Measurements from ENCODE around the gene MAPK4.
"Not testable (repeated sequence)": the region's sequence is repeated elsewhere in the genome, so short reads cannot be mapped to it uniquely, and the experiment has no call there.

MAPK4 gene

GRCh38 chr18:50558948-50559751 lies 737 bp upstream of the MAPK4 start:
- Histone ChIP-seq H3K9ac (ENCODE audit: low read length) (no peak overlapping the region), H3K4me1 (ENCODE audit: control insufficient read depth, insufficient read depth, low read length) (peaks cover 12% of the 10 kb centered on the region), H3K36me3 (ENCODE audit: control insufficient read depth, insufficient read depth, low read length) (no peaks in the 10 kb centered on the region), H3K9me3 (ENCODE audit: control insufficient read depth, low read length) (no peaks in the 10 kb centered on the region), H3K27me3 (ENCODE audit: control insufficient read depth, insufficient read depth, low read length) (peaks cover 51% of the 10 kb centered on the region), H3K4me3 (ENCODE audit: low read length) (no peak overlapping the region)

DNA sequence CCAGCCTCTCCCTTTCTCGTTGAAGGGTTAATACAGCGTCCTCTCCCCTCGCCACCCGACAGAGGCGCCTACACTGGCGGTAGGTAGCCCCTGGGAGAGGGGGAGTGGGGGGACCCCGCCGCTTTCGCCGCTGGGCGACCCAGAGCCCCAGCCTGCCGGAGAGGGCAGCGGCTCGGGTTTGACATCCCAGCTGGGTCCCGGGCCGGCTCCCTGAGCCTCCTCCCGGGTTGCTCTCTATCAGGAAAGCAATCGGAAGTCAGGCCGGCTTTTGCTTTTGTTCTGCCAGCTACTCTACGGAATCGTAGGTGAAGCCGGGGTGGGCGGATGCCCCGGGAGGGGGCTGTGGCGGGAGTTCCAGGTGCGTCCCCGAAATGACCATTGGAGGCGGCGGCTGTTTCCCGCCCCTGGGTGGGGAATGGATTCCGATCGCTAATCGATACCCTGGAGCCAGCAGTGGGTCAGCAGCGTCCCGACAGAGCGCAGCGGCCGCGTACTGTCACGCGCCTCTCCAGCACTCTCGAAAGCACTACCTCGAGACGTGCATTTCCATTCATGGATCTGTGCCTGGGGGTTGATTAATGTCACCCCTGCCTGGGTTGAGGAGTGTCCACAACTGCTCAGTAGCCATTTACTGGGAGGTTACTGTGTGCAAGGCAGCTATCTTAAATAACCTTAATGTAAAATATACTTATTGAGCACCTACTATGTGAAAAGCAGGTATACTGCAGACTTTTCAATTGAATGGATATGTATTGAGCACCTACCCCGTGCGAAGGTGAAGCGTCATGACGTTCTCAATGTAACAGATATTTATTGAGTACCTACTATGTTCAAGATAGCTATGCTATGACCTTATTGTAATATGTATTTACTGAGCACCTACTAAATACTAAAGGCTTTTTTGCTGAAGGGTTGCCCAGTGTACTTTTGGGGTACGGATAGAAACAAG lies 1.1 kb downstream of the MAPK4 start:
- peak overlapping the region; percentile 27 for H3K4me3 ChIP-seq (ENCODE audit: low read length)
- peak overlapping the region; percentile 59 for H3K9ac ChIP-seq (ENCODE audit: low read length)
- H3K4me1 ChIP-seq (ENCODE audit: control insufficient read depth, insufficient read depth, low read length), result peaks cover 12% of the 10 kb centered on the region
- no peaks in the 10 kb centered on the region for H3K36me3 ChIP-seq (ENCODE audit: control insufficient read depth, insufficient read depth, low read length)
- H3K27me3 ChIP-seq (ENCODE audit: control insufficient read depth, insufficient read depth, low read length), result peaks cover 52% of the 10 kb centered on the region
- H3K9me3 ChIP-seq (ENCODE audit: control insufficient read depth, low read length), result no peaks in the 10 kb centered on the region

DNA sequence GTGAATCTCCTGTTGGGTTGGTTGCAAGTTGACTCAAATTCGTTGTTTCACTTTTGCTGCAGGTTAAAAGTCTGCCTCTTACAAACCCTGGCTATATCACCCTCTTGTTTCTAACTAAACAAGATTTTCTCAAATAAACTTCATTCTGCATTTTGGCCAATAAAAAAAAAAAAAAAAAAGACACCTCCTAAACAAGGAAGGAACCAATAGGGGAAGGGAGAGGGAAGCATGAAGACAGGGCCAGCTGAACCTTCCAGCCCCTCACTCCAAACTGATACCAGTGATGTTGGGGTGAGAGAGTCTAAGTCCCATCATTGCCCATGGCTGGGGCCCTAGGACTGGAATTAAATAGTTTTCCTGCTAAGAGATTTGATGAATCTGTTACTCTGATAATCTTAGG lies 2.4 kb downstream of the MAPK4 start:
- Histone ChIP-seq H3K4me1 (ENCODE audit: control insufficient read depth, insufficient read depth, low read length) (peaks cover 12% of the 10 kb centered on the region), H3K27me3 (ENCODE audit: control insufficient read depth, insufficient read depth, low read length) (peaks cover 49% of the 10 kb centered on the region)
- not testable (repeated sequence) for H3K4me3 ChIP-seq (ENCODE audit: low read length); H3K9me3 ChIP-seq (ENCODE audit: control insufficient read depth, low read length); H3K9ac ChIP-seq (ENCODE audit: low read length); H3K36me3 ChIP-seq (ENCODE audit: control insufficient read depth, insufficient read depth, low read length)

- H3K4me3 ChIP-seq (ENCODE audit: low read length), result no peak overlapping the region
- peaks cover 12% of the 10 kb centered on the region for H3K4me1 ChIP-seq (ENCODE audit: control insufficient read depth, insufficient read depth, low read length)
- peaks cover 46% of the 10 kb centered on the region for H3K27me3 ChIP-seq (ENCODE audit: control insufficient read depth, insufficient read depth, low read length)
- no peak overlapping the region for H3K9ac ChIP-seq (ENCODE audit: low read length)
- H3K36me3 ChIP-seq (ENCODE audit: control insufficient read depth, insufficient read depth, low read length), result no peaks in the 10 kb centered on the region
- H3K9me3 ChIP-seq (ENCODE audit: control insufficient read depth, low read length), result no peaks in the 10 kb centered on the region
These were observed 2.8 kb downstream of the MAPK4 start for GRCh38 chr18:50562686-50563085.

DNA sequence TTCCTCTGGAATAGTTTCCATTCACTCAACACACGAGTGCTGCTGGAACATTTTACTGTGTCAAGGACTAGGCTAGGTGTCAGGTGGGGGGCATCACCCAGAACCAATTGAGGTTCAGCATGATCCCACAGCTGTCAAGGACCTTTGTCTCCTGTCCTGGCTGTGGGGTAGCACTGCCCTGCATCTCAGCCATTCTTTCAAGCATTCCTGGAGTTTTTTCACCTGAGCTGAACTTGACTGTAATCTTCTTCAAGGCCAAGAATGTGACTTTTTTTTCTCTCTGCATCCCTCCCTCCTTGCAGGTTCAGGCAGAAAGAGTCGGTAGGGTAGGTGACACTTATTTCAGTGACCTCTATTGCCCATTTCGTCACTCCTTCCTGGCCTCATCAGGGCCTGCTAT lies 3.5 kb downstream of the MAPK4 start:
- H3K4me1 ChIP-seq (ENCODE audit: control insufficient read depth, insufficient read depth, low read length), result peaks cover 12% of the 10 kb centered on the region
- no peaks in the 10 kb centered on the region for H3K9me3 ChIP-seq (ENCODE audit: control insufficient read depth, low read length)
- peaks cover 46% of the 10 kb centered on the region for H3K27me3 ChIP-seq (ENCODE audit: control insufficient read depth, insufficient read depth, low read length)
- H3K36me3 ChIP-seq (ENCODE audit: control insufficient read depth, insufficient read depth, low read length), result no peaks in the 10 kb centered on the region
- no peak overlapping the region for H3K4me3 ChIP-seq (ENCODE audit: low read length)
- H3K9ac ChIP-seq (ENCODE audit: low read length), result no peak overlapping the region

DNA sequence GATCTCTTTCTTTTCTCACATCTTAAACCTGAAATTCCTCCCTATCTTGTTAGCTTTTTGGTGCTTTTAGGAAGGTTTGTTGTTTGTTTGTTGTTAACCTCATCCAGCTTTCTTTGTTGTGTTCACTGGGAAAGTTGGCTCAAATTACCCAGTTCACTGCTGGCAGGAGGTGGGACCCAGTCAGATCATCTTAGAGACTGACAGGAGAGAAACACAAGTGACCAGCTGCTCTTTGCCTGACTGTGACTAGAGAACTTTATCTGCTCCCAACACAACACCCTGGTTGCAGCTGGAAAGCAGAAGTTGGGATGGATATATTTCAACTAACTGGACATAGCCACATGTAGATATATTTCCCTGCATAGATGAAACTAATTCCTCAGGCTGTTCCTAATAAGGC lies 10.0 kb downstream of the MAPK4 start:
- Histone ChIP-seq H3K9ac (ENCODE audit: low read length) (no peak overlapping the region), H3K36me3 (ENCODE audit: control insufficient read depth, insufficient read depth, low read length) (no peaks in the 10 kb centered on the region), H3K4me3 (ENCODE audit: low read length) (no peak overlapping the region), H3K4me1 (ENCODE audit: control insufficient read depth, insufficient read depth, low read length) (no peaks in the 10 kb centered on the region), H3K9me3 (ENCODE audit: control insufficient read depth, low read length) (no peaks in the 10 kb centered on the region), H3K27me3 (ENCODE audit: control insufficient read depth, insufficient read depth, low read length) (no peaks in the 10 kb centered on the region)

- no peak overlapping the region for H3K9ac ChIP-seq (ENCODE audit: low read length)
- no peaks in the 10 kb centered on the region for H3K4me1 ChIP-seq (ENCODE audit: control insufficient read depth, insufficient read depth, low read length)
- no peaks in the 10 kb centered on the region for H3K27me3 ChIP-seq (ENCODE audit: control insufficient read depth, insufficient read depth, low read length)
- H3K4me3 ChIP-seq (ENCODE audit: low read length), result no peak overlapping the region
- H3K9me3 ChIP-seq (ENCODE audit: control insufficient read depth, low read length), result no peaks in the 10 kb centered on the region
- H3K36me3 ChIP-seq (ENCODE audit: control insufficient read depth, insufficient read depth, low read length), result no peaks in the 10 kb centered on the region
These were observed 11.7 kb downstream of the MAPK4 start for GRCh38 chr18:50571606-50572005.

GRCh38 chr18:50573196-50573595 lies 13.3 kb downstream of the MAPK4 start:
- H3K4me3 ChIP-seq (ENCODE audit: low read length); H3K27me3 ChIP-seq (ENCODE audit: control insufficient read depth, insufficient read depth, low read length); H3K4me1 ChIP-seq (ENCODE audit: control insufficient read depth, insufficient read depth, low read length); H3K36me3 ChIP-seq (ENCODE audit: control insufficient read depth, insufficient read depth, low read length); H3K9me3 ChIP-seq (ENCODE audit: control insufficient read depth, low read length); H3K9ac ChIP-seq (ENCODE audit: low read length): not testable (repeated sequence)

DNA sequence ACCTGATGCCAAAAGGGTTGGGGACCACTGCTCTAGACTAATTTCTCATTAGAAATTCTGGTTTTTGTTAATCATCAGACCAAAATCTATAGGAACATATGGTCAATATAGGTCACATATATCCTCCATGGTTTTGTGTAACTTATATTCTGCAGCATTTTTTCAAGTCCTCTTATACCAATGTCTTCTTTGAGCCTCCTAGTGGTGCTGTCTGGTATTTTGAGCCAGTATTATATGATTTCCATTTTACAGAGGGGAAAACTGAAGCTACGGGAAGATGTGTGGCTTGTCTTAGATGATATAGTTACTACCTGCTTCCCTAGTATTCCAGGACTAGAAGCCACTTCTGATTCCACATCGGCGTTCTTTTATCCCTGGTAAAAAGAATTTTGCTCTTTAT lies 13.8 kb downstream of the MAPK4 start:
- no peak overlapping the region for H3K4me3 ChIP-seq (ENCODE audit: low read length)
- H3K9ac ChIP-seq (ENCODE audit: low read length), result no peak overlapping the region
- no peaks in the 10 kb centered on the region for H3K27me3 ChIP-seq (ENCODE audit: control insufficient read depth, insufficient read depth, low read length)
- H3K36me3 ChIP-seq (ENCODE audit: control insufficient read depth, insufficient read depth, low read length), result no peaks in the 10 kb centered on the region
- H3K4me1 ChIP-seq (ENCODE audit: control insufficient read depth, insufficient read depth, low read length), result no peaks in the 10 kb centered on the region
- no peaks in the 10 kb centered on the region for H3K9me3 ChIP-seq (ENCODE audit: control insufficient read depth, low read length)

- H3K4me1 ChIP-seq (ENCODE audit: control insufficient read depth, insufficient read depth, low read length), result no peaks in the 10 kb centered on the region
- H3K36me3 ChIP-seq (ENCODE audit: control insufficient read depth, insufficient read depth, low read length), result no peaks in the 10 kb centered on the region
- no peaks in the 10 kb centered on the region for H3K27me3 ChIP-seq (ENCODE audit: control insufficient read depth, insufficient read depth, low read length)
- H3K4me3 ChIP-seq (ENCODE audit: low read length), result no peak overlapping the region
- H3K9ac ChIP-seq (ENCODE audit: low read length), result no peak overlapping the region
- no peaks in the 10 kb centered on the region for H3K9me3 ChIP-seq (ENCODE audit: control insufficient read depth, low read length)
These were observed 18.1 kb downstream of the MAPK4 start for GRCh38 chr18:50578030-50578429.

GRCh38 chr18:50578651-50579050 lies 18.8 kb downstream of the MAPK4 start:
- Histone ChIP-seq H3K36me3 (ENCODE audit: control insufficient read depth, insufficient read depth, low read length) (no peaks in the 10 kb centered on the region), H3K9me3 (ENCODE audit: control insufficient read depth, low read length) (no peaks in the 10 kb centered on the region), H3K27me3 (ENCODE audit: control insufficient read depth, insufficient read depth, low read length) (no peaks in the 10 kb centered on the region)

GRCh38 chr18:50579061-50579774 lies 19.3 kb downstream of the MAPK4 start:
- H3K9me3 ChIP-seq (ENCODE audit: control insufficient read depth, low read length), result no peaks in the 10 kb centered on the region
- no peaks in the 10 kb centered on the region for H3K36me3 ChIP-seq (ENCODE audit: control insufficient read depth, insufficient read depth, low read length)
- no peak overlapping the region for H3K9ac ChIP-seq (ENCODE audit: low read length)
- H3K4me1 ChIP-seq (ENCODE audit: control insufficient read depth, insufficient read depth, low read length), result no peaks in the 10 kb centered on the region
- H3K27me3 ChIP-seq (ENCODE audit: control insufficient read depth, insufficient read depth, low read length), result no peaks in the 10 kb centered on the region
- no peak overlapping the region for H3K4me3 ChIP-seq (ENCODE audit: low read length)

More at GRCh38 chr18:50578651-50579050, 18.8 kb downstream of the MAPK4 start:
- Histone ChIP-seq H3K4me3 (ENCODE audit: low read length) (no peak overlapping the region), H3K4me1 (ENCODE audit: control insufficient read depth, insufficient read depth, low read length) (no peaks in the 10 kb centered on the region), H3K9ac (ENCODE audit: low read length) (no peak overlapping the region)

Data from mucosa of stomach (tissue), 1 donor.